WTC11 (cell line): ENCODE results near the gene ACOXL. TPM values are rescaled to one million over a fixed set of nuclear protein-coding genes. Genes with fewer than 3 reads are reported as not detected.

Experiments used
- ATAC-seq: fragments of 200-7000 bp; cut with Tn5 transposase; 2 replicates; pipeline ENCODE4 v1.10.0; 2021; ENCODE audit warnings: mild to moderate bottlenecking, moderate library complexity
- CTCF ChIA-PET: fragments of 300-600 bp; sonication (Branson Sonifier 250); formaldehyde crosslinking; loops from one replicate; lab custom pipeline; 2021; ENCODE audit warnings: antibody characterized with exemption; lab: Charles Lee
- POLR2A ChIA-PET: fragments of 350-600 bp; sonication (Branson Sonifier 250); formaldehyde crosslinking; loops from one replicate; lab custom pipeline; 2021; ENCODE audit warnings: antibody characterized with exemption; lab: Charles Lee
- DNase-seq: peaks from one replicate; pipeline ENCODE4 v3.0.0; 2021; ENCODE audit warnings: low spot score
- H3K27ac Mint-ChIP-seq: 2 replicates; pipeline ENCODE4 v1.8.0; 2021; ENCODE audit warnings: mixed read lengths
- H3K27me3 Mint-ChIP-seq: 2 replicates; pipeline ENCODE4 v1.8.0; 2021; ENCODE audit warnings: low read depth, mild to moderate bottlenecking, moderate library complexity, mixed read lengths
- H3K36me3 Mint-ChIP-seq: 2 replicates; pipeline ENCODE4 v1.8.0; 2021; ENCODE audit warnings: mixed read lengths
- H3K4me1 Mint-ChIP-seq: 2 replicates; pipeline ENCODE4 v1.8.0; 2022; ENCODE audit warnings: mixed read lengths
- H3K4me3 Mint-ChIP-seq: 2 replicates; pipeline ENCODE4 v1.8.0; 2021; ENCODE audit warnings: mild to moderate bottlenecking, moderate library complexity, mixed read lengths
- H3K9me3 Mint-ChIP-seq: 2 replicates; pipeline ENCODE4 v1.8.0; 2021; ENCODE audit warnings: mixed read lengths
- CREB1 ChIP-seq: sonication (generic); formaldehyde crosslinking; IDR thresholded peaks from 2 replicates; pipeline ENCODE4 v1.8.0; 2023; ENCODE audit warnings: mild to moderate bottlenecking, missing genetic modification reagents
- EMX1 ChIP-seq: fragments of 250-450 bp; sonication (Bioruptor Pico); IDR thresholded peaks from 2 replicates; pipeline ENCODE4 v1.8.0; 2021; ENCODE audit warnings: mild to moderate bottlenecking
- ESRRA ChIP-seq: sonication (generic); formaldehyde crosslinking; IDR thresholded peaks from 2 replicates; pipeline ENCODE4 v1.8.1; 2022; ENCODE audit warnings: mild to moderate bottlenecking, missing genetic modification reagents, borderline replicate concordance
- HMGA2 ChIP-seq: fragments of 250-450 bp; sonication (Bioruptor Pico); IDR thresholded peaks from 2 replicates; pipeline ENCODE4 v1.4.0; 2021; ENCODE audit warnings: mild to moderate bottlenecking, moderate library complexity
- IRF1 ChIP-seq: sonication (generic); formaldehyde crosslinking; IDR thresholded peaks from 2 replicates; pipeline ENCODE4 v1.8.0; 2023; ENCODE audit warnings: missing genetic modification reagents
- JUN ChIP-seq: sonication (generic); formaldehyde crosslinking; IDR thresholded peaks from 2 replicates; pipeline ENCODE4 v1.8.0; 2023; ENCODE audit warnings: mild to moderate bottlenecking, missing genetic modification reagents
- NFYB ChIP-seq: sonication (generic); formaldehyde crosslinking; conservative IDR thresholded peaks from 2 replicates; pipeline ENCODE4 v1.8.0; 2022; ENCODE audit warnings: low read depth, missing genetic modification reagents
- NR3C1 ChIP-seq: sonication (generic); formaldehyde crosslinking; conservative IDR thresholded peaks from 2 replicates; pipeline ENCODE4 v1.8.1; 2023; ENCODE audit warnings: low read depth, mild to moderate bottlenecking, missing genetic modification reagents
- RORB ChIP-seq: fragments of 250-450 bp; sonication (Bioruptor Pico); IDR thresholded peaks from 2 replicates; pipeline ENCODE4 v1.9.0; 2021; ENCODE audit warnings: mild to moderate bottlenecking
- SMAD4 ChIP-seq: sonication (generic); formaldehyde crosslinking; IDR thresholded peaks from 2 replicates; pipeline ENCODE4 v1.8.0; 2022; ENCODE audit warnings: mild to moderate bottlenecking, missing genetic modification reagents
- SP1 ChIP-seq: sonication (generic); formaldehyde crosslinking; conservative IDR thresholded peaks from 2 replicates; pipeline ENCODE4 v1.8.1; 2022; ENCODE audit warnings: missing genetic modification reagents
- TEAD1 ChIP-seq: sonication (generic); formaldehyde crosslinking; IDR thresholded peaks from 2 replicates; pipeline ENCODE4 v1.8.0; 2022; ENCODE audit warnings: mild to moderate bottlenecking, missing genetic modification reagents
- ZNF219 ChIP-seq: sonication (generic); formaldehyde crosslinking; IDR thresholded peaks from 2 replicates; pipeline ENCODE4 v1.8.0; 2023; ENCODE audit warnings: missing genetic modification reagents, mild to moderate bottlenecking, borderline replicate concordance
- ZNF416 ChIP-seq: fragments of 250-450 bp; sonication (Bioruptor Pico); IDR thresholded peaks from 2 replicates; pipeline ENCODE4 v1.9.0; 2021; ENCODE audit warnings: mild to moderate bottlenecking, inconsistent platforms
- ZNF671 ChIP-seq: fragments of 250-450 bp; sonication (Bioruptor Pico); IDR thresholded peaks from 2 replicates; pipeline ENCODE4 v1.8.0; 2021; ENCODE audit warnings: mild to moderate bottlenecking
- total RNA-seq: library from RNA; stranded (reverse); gene quantifications from 3 replicates; pipeline ENCODE4 v1.2.3, GENCODE V29; 2021
- TF ChIP-seq, protein P1 (sequence below): sonication (generic); formaldehyde crosslinking; IDR thresholded peaks from 2 replicates; pipeline ENCODE4 v1.8.0; 2022; ENCODE audit warnings: mild to moderate bottlenecking, missing genetic modification reagents
- TF ChIP-seq, protein P2 (sequence below): fragments of 250-450 bp; sonication (Bioruptor Pico); IDR thresholded peaks from 2 replicates; pipeline ENCODE4 v1.9.0; 2021; ENCODE audit warnings: mild to moderate bottlenecking
- TF ChIP-seq, protein P3 (sequence below): sonication (generic); formaldehyde crosslinking; IDR thresholded peaks from 2 replicates; pipeline ENCODE4 v1.8.1; 2023; ENCODE audit warnings: mild to moderate bottlenecking, missing genetic modification reagents, moderate library complexity
- TF ChIP-seq, protein P4 (sequence below): sonication (generic); formaldehyde crosslinking; IDR thresholded peaks from 2 replicates; pipeline ENCODE4 v1.8.1; 2022; ENCODE audit warnings: missing genetic modification reagents, borderline replicate concordance
- TF ChIP-seq, protein P5 (sequence below): sonication (generic); formaldehyde crosslinking; IDR thresholded peaks from 2 replicates; pipeline ENCODE4 v1.8.0; 2022; ENCODE audit warnings: missing genetic modification reagents

The ACOXL gene
- total RNA-seq, 1 experiment from 2014 or later: 14.9 TPM

DNA sequence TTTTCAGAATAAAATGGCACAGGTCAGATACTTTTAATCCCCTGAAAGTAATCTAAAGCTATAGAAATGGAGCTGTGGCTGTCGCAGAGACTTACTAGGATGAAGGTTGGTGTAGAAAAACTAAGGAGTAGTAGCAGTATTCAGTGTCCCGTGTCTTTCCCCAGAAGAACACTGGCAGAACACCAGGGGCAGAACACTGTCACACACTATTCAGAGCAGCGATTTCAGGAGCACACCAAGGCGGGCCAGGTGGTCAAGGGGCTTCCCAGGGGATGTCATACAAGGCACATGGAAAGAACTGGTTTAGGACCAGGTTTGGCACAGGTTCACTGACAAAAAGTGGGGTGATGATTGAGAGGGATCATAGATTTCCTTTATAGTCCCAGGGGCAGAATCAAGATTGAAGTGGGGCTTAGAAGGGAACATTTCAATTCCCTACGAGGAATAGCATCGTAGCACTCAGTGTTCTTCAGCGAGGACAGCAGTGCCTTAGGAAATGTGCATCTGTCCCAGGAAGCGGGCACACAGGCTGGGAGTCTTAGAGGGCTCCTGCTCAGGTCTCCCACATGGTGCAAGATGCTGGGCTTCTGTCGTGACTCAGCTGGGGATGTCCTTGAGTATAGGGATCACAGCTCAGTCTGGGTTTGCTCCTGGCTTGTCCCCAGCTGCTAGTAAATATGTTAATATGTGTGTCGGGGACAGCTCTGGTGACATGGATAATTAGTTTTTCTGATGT, 410.9 kb downstream of the ACOXL start:
- Mint-ChIP-seq H3K27ac (no peak overlapping the region), H3K27me3 (no peaks in the 10 kb centered on the region), H3K4me1 (peaks cover 8% of the 10 kb centered on the region), H3K4me3 (no peak overlapping the region), H3K36me3 (peaks cover 20% of the 10 kb centered on the region), H3K9me3 (peaks cover 8% of the 10 kb centered on the region)
- DNase-seq: no peak
- TF ChIP-seq, protein P1, sequence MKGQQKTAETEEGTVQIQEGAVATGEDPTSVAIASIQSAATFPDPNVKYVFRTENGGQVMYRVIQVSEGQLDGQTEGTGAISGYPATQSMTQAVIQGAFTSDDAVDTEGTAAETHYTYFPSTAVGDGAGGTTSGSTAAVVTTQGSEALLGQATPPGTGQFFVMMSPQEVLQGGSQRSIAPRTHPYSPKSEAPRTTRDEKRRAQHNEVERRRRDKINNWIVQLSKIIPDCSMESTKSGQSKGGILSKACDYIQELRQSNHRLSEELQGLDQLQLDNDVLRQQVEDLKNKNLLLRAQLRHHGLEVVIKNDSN (CRISPR knock-in tag): no peak
- TF ChIP-seq HMGA2 (CRISPR knock-in tag) (no peak), ZNF219 (CRISPR knock-in tag) (no peak), RORB (no peak), ZNF671 (no peak), TEAD1 (CRISPR knock-in tag) (no peak), SMAD4 (CRISPR knock-in tag) (no peak), EMX1 (CRISPR knock-in tag) (no peak), CREB1 (no peak), SP1 (CRISPR knock-in tag) (no peak), NFYB (no peak), NR3C1 (CRISPR knock-in tag) (no peak), IRF1 (no peak), ESRRA (CRISPR knock-in tag) (no peak), ZNF416 (CRISPR knock-in tag) (no peak), JUN (CRISPR knock-in tag) (no peak)
- TF ChIP-seq, protein P2, sequence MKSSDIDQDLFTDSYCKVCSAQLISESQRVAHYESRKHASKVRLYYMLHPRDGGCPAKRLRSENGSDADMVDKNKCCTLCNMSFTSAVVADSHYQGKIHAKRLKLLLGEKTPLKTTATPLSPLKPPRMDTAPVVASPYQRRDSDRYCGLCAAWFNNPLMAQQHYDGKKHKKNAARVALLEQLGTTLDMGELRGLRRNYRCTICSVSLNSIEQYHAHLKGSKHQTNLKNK (CRISPR knock-in tag): no peak
- TF ChIP-seq, protein P3, sequence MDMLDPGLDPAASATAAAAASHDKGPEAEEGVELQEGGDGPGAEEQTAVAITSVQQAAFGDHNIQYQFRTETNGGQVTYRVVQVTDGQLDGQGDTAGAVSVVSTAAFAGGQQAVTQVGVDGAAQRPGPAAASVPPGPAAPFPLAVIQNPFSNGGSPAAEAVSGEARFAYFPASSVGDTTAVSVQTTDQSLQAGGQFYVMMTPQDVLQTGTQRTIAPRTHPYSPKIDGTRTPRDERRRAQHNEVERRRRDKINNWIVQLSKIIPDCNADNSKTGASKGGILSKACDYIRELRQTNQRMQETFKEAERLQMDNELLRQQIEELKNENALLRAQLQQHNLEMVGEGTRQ (CRISPR knock-in tag): no peak
- TF ChIP-seq, protein P4, sequence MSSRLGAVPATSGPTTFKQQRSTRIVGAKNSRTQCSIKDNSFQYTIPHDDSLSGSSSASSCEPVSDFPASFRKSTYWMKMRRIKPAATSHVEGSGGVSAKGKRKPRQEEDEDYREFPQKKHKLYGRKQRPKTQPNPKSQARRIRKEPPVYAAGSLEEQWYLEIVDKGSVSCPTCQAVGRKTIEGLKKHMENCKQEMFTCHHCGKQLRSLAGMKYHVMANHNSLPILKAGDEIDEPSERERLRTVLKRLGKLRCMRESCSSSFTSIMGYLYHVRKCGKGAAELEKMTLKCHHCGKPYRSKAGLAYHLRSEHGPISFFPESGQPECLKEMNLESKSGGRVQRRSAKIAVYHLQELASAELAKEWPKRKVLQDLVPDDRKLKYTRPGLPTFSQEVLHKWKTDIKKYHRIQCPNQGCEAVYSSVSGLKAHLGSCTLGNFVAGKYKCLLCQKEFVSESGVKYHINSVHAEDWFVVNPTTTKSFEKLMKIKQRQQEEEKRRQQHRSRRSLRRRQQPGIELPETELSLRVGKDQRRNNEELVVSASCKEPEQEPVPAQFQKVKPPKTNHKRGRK (CRISPR knock-in tag): no peak
- TF ChIP-seq, protein P5, sequence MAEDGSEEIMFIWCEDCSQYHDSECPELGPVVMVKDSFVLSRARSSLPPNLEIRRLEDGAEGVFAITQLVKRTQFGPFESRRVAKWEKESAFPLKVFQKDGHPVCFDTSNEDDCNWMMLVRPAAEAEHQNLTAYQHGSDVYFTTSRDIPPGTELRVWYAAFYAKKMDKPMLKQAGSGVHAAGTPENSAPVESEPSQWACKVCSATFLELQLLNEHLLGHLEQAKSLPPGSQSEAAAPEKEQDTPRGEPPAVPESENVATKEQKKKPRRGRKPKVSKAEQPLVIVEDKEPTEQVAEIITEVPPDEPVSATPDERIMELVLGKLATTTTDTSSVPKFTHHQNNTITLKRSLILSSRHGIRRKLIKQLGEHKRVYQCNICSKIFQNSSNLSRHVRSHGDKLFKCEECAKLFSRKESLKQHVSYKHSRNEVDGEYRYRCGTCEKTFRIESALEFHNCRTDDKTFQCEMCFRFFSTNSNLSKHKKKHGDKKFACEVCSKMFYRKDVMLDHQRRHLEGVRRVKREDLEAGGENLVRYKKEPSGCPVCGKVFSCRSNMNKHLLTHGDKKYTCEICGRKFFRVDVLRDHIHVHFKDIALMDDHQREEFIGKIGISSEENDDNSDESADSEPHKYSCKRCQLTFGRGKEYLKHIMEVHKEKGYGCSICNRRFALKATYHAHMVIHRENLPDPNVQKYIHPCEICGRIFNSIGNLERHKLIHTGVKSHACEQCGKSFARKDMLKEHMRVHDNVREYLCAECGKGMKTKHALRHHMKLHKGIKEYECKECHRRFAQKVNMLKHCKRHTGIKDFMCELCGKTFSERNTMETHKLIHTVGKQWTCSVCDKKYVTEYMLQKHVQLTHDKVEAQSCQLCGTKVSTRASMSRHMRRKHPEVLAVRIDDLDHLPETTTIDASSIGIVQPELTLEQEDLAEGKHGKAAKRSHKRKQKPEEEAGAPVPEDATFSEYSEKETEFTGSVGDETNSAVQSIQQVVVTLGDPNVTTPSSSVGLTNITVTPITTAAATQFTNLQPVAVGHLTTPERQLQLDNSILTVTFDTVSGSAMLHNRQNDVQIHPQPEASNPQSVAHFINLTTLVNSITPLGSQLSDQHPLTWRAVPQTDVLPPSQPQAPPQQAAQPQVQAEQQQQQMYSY (CRISPR knock-in tag): no peak
- no peak for ATAC-seq
- ChIA-PET POLR2A (interaction anchor here (0.9 kb wide), 1 partner anchor 16 kb away, joined by 3 read pairs; no protein-coding TSS in a partner anchor), CTCF (no interaction called here)
